ENCODE measurements around the gene TTC7B.
"Not testable (repeated sequence)": the region's sequence is repeated elsewhere in the genome, so short reads cannot be mapped to it uniquely, and the experiment has no call there.

Gene TTC7B

DNA sequence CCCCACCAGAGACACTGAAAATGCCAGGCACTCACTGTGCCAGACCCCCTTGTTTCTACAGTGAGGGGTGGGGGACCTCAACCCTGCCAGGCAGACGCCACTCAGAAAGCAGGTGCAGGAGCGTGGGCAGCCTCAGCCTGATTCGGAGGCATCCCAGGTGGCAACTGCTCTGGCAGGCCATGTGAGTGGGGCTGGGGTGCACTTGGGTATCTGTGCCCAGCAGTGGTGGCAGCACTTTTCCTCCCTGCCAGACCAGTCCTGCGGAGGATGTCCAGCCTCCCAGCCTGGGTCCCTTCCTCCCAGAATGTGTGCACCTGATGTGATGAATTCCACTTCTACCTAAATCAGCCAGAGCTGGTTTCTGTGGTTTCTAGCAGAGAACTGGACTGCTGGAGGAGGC, 13.4 kb upstream of the TTC7B start:
- Histone ChIP-seq H3K4me2 (ENCODE audit: low read length) (no peak overlapping the region), H3K9ac (ENCODE audit: low read length) (no peak overlapping the region), H3K4me1 (ENCODE audit: insufficient read depth, low read length, severe bottlenecking) (no peaks in the 10 kb centered on the region), H3K27ac (ENCODE audit: low read depth, low read length, poor library complexity, severe bottlenecking) (no peak overlapping the region), H3K9me2 (ENCODE audit: low read depth, low read length) (no peaks in the 10 kb centered on the region), H3K36me3 (ENCODE audit: insufficient read depth, low read length) (no peaks in the 10 kb centered on the region), H4K20me1 (ENCODE audit: insufficient read depth, low read length) (no peaks in the 10 kb centered on the region), H3K27me3 (ENCODE audit: insufficient read depth, low read length) (no peaks in the 10 kb centered on the region; the same call in 1 of the 2 replicates), H3K9me3 (ENCODE audit: low read length) (no peaks in the 10 kb centered on the region), H3K79me2 (ENCODE audit: insufficient read depth, low read length) (no peaks in the 10 kb centered on the region), H3K4me3 (ENCODE audit: low read depth, low read length, poor library complexity, severe bottlenecking) (no peak overlapping the region), H2AFZ (ENCODE audit: low read length) (no peak overlapping the region), H3F3A (ENCODE audit: insufficient read depth, low read length) (no peaks in the 10 kb centered on the region)
- no peak for TF ChIP-seq EZH2 (IDR thresholded peaks at IDR 0.05; ENCODE audit: borderline replicate concordance, low read length)
- TF ChIP-seq, protein P1, sequence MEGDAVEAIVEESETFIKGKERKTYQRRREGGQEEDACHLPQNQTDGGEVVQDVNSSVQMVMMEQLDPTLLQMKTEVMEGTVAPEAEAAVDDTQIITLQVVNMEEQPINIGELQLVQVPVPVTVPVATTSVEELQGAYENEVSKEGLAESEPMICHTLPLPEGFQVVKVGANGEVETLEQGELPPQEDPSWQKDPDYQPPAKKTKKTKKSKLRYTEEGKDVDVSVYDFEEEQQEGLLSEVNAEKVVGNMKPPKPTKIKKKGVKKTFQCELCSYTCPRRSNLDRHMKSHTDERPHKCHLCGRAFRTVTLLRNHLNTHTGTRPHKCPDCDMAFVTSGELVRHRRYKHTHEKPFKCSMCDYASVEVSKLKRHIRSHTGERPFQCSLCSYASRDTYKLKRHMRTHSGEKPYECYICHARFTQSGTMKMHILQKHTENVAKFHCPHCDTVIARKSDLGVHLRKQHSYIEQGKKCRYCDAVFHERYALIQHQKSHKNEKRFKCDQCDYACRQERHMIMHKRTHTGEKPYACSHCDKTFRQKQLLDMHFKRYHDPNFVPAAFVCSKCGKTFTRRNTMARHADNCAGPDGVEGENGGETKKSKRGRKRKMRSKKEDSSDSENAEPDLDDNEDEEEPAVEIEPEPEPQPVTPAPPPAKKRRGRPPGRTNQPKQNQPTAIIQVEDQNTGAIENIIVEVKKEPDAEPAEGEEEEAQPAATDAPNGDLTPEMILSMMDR (IDR thresholded peaks at IDR 0.05; ENCODE audit: low read length): no peak

GRCh38 chr14:90828642-90829487, 12.6 kb upstream of the TTC7B start:
- no peaks in the 10 kb centered on the region for H3K79me2 ChIP-seq (ENCODE audit: insufficient read depth, low read length)
- H4K20me1 ChIP-seq (ENCODE audit: insufficient read depth, low read length): no peaks in the 10 kb centered on the region
- no peak overlapping the region for H3K4me3 ChIP-seq (ENCODE audit: low read depth, low read length, poor library complexity, severe bottlenecking)
- no peak overlapping the region for H3K4me2 ChIP-seq (ENCODE audit: low read length)
- no peak overlapping the region for H3K27ac ChIP-seq (ENCODE audit: low read depth, low read length, poor library complexity, severe bottlenecking)
- H3K4me1 ChIP-seq (ENCODE audit: insufficient read depth, low read length, severe bottlenecking): no peaks in the 10 kb centered on the region
- H3K27me3 ChIP-seq (ENCODE audit: insufficient read depth, low read length): peaks cover 3% of the 10 kb centered on the region; the same call in 1 of the 2 replicates
- no peaks in the 10 kb centered on the region for H3F3A ChIP-seq (ENCODE audit: insufficient read depth, low read length)
- H3K9me3 ChIP-seq (ENCODE audit: low read length): 0 out of 2 replicates have a peak, but pooled peaks cover 2% of the 10 kb centered on the region
- no peaks in the 10 kb centered on the region for H3K36me3 ChIP-seq (ENCODE audit: insufficient read depth, low read length)
- TF ChIP-seq, protein P1 (IDR thresholded peaks at IDR 0.05; ENCODE audit: low read length): no peak
- no peak for TF ChIP-seq EZH2 (IDR thresholded peaks at IDR 0.05; ENCODE audit: borderline replicate concordance, low read length)
- H3K9ac ChIP-seq (ENCODE audit: low read length): no peak overlapping the region
- H3K9me2 ChIP-seq (ENCODE audit: low read depth, low read length): no peaks in the 10 kb centered on the region
- no peak overlapping the region for H2AFZ ChIP-seq (ENCODE audit: low read length)

- H3K4me3 ChIP-seq (ENCODE audit: low read depth, low read length, poor library complexity, severe bottlenecking): no peak overlapping the region
- no peak overlapping the region for H3K4me2 ChIP-seq (ENCODE audit: low read length)
- H3K9me2 ChIP-seq (ENCODE audit: low read depth, low read length): no peaks in the 10 kb centered on the region
- no peaks in the 10 kb centered on the region for H3K79me2 ChIP-seq (ENCODE audit: insufficient read depth, low read length)
- H3K9me3 ChIP-seq (ENCODE audit: low read length): 0 out of 2 replicates have a peak, but pooled peaks cover 2% of the 10 kb centered on the region
- H3K27ac ChIP-seq (ENCODE audit: low read depth, low read length, poor library complexity, severe bottlenecking): no peak overlapping the region
- H2AFZ ChIP-seq (ENCODE audit: low read length): no peak overlapping the region
- TF ChIP-seq, protein P1 (IDR thresholded peaks at IDR 0.05; ENCODE audit: low read length): no peak
- TF ChIP-seq EZH2 (IDR thresholded peaks at IDR 0.05; ENCODE audit: borderline replicate concordance, low read length): no peak
- H3K27me3 ChIP-seq (ENCODE audit: insufficient read depth, low read length): peaks cover 3% of the 10 kb centered on the region; the same call in 1 of the 2 replicates
- H4K20me1 ChIP-seq (ENCODE audit: insufficient read depth, low read length): no peaks in the 10 kb centered on the region
- H3K4me1 ChIP-seq (ENCODE audit: insufficient read depth, low read length, severe bottlenecking): no peaks in the 10 kb centered on the region
- H3F3A ChIP-seq (ENCODE audit: insufficient read depth, low read length): no peaks in the 10 kb centered on the region
- no peak overlapping the region for H3K9ac ChIP-seq (ENCODE audit: low read length)
- H3K36me3 ChIP-seq (ENCODE audit: insufficient read depth, low read length): no peaks in the 10 kb centered on the region
Observed at GRCh38 chr14:90827919-90828610, 11.8 kb upstream of the TTC7B start.

DNA sequence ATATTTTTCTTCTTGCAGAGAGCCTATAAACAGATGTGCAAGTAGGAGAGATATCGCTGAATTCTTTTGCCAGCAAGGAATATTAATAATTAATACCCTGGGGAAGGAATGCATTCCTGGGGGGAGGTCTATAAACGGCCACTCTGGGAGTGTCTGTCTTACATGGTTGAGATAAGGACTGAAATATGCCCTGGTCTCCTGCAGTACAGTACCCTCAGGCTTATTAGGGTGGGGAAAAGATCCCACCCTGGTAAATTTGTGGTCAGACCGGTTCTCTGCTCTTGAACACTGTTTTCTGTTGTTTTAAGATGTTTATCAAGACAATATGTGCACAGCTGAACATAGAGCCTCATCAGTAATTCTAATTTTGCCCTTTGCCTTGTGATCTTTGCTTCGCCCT, 7.3 kb upstream of the TTC7B start:
- not testable (repeated sequence) for H3K4me3 ChIP-seq (ENCODE audit: low read depth, low read length, poor library complexity, severe bottlenecking); H3K27ac ChIP-seq (ENCODE audit: low read depth, low read length, poor library complexity, severe bottlenecking); H3K27me3 ChIP-seq (ENCODE audit: insufficient read depth, low read length); H2AFZ ChIP-seq (ENCODE audit: low read length); H3F3A ChIP-seq (ENCODE audit: insufficient read depth, low read length); H3K36me3 ChIP-seq (ENCODE audit: insufficient read depth, low read length); H4K20me1 ChIP-seq (ENCODE audit: insufficient read depth, low read length); H3K9ac ChIP-seq (ENCODE audit: low read length); H3K9me3 ChIP-seq (ENCODE audit: low read length); H3K4me2 ChIP-seq (ENCODE audit: low read length); H3K79me2 ChIP-seq (ENCODE audit: insufficient read depth, low read length); H3K9me2 ChIP-seq (ENCODE audit: low read depth, low read length); H3K4me1 ChIP-seq (ENCODE audit: insufficient read depth, low read length, severe bottlenecking)
